NCI-H128 (cell line): ENCODE data around the gene RAPGEF6.
"Not testable (repeated sequence)": the region's sequence is repeated elsewhere in the genome, so short reads cannot be mapped to it uniquely, and the experiment has no call there.

Source experiments
- DNase-seq: peaks from one replicate; lab custom pipeline; 2025; ENCODE audit not compliant: unreplicated experiment; lab: John Stamatoyannopoulos, UW

The RAPGEF6 gene

DNA sequence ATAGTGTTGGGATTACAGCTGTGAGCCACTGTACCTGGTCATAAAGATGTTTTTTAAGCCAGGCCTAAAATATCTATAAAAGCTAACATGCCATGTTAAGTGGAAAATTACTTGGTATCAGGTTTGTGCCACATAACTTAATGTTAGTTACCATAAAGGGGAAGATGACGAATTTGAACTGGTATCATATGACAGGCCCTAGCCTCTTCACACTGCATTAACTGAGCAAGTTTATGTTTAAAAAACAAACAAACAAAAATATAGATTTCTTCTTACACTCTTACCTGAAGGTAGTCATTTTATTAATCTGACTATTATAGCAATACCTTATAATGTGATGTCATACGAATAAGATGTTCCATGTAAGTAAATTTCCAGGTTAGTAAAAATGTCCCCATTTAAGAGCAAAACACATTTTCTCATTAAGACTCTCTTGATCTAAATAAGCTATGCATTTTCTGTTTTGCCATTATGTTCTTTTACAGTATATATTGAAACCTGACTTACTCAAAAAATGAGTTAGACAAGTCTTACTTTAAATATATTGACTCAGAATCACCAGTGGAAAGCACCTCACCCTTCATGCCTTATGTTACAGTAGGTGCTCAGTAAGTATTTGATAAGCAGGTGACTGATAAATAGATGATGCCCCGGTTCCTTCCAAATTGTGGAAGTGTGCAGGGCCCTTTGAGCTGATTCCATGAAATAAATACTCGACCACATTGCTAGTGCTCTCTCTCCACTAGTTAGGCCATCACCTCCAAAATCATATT lies 245.7 kb downstream of the RAPGEF6 start:
- DNase-seq, result no peak

DNA sequence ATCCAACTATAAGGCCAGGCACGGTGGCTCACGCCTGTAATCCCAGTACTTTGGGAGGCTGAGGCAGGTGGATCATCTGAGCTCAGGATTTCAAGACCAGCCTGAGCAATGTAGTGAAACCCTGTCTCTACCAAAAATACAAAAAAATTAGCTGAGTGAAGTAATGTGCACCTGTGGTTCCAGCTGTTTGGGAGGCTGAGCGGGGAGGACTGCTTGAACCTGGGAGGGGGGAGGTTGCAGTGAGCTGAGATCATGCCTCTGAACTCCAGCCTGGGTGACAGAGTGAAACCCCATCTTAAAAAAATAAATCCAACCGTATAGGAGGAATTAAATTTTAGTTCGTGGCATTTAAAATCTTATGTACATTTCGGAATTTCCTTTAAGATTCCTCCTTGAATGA lies 247.8 kb downstream of the RAPGEF6 start:
- DNase-seq, result no peak

- DNase-seq, result no peak
These were observed 248.2 kb downstream of the RAPGEF6 start for GRCh38 chr5:131386779-131387178.

DNA sequence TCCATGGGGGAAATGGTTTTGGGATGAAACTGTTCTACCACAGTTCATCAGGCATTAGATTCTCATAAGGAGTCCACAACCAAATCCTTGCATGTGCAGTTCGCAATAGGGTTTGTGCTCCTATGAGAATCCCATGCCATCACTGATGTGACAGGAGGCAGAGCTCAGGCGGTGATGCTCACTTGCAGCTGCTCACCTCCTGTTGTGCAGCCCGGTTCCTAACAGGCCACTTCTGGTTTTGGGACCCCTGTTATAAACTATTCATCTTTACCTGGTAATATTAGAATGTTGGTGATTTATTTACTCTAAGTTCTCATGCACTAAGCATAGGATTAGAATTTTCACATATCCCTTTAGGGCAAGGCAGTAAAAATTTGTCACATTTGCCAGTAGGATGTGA lies 248.9 kb downstream of the RAPGEF6 start:
- DNase-seq, result no peak

- no peak for DNase-seq
These were observed 250.3 kb downstream of the RAPGEF6 start for GRCh38 chr5:131384616-131385214.

DNA sequence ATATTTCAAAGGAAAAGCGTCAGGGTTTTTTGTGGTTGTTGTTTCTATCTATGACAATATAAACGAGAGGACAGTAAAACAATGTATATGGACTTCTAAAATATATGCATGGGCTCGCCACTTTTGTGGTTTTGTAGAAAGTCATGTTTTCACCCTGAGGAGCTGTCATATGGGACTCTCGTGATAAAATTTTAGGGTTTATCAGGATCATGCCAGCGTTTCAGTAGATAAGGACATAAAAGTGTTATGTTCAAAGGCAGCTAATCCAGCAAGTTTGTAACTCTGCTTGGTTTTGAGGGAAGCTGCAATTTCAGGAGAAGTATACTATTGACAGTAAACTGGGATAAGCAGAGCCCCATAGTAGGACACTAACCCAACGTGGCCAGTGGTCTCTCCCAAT lies 250.9 kb downstream of the RAPGEF6 start:
- DNase-seq, result no peak

DNA sequence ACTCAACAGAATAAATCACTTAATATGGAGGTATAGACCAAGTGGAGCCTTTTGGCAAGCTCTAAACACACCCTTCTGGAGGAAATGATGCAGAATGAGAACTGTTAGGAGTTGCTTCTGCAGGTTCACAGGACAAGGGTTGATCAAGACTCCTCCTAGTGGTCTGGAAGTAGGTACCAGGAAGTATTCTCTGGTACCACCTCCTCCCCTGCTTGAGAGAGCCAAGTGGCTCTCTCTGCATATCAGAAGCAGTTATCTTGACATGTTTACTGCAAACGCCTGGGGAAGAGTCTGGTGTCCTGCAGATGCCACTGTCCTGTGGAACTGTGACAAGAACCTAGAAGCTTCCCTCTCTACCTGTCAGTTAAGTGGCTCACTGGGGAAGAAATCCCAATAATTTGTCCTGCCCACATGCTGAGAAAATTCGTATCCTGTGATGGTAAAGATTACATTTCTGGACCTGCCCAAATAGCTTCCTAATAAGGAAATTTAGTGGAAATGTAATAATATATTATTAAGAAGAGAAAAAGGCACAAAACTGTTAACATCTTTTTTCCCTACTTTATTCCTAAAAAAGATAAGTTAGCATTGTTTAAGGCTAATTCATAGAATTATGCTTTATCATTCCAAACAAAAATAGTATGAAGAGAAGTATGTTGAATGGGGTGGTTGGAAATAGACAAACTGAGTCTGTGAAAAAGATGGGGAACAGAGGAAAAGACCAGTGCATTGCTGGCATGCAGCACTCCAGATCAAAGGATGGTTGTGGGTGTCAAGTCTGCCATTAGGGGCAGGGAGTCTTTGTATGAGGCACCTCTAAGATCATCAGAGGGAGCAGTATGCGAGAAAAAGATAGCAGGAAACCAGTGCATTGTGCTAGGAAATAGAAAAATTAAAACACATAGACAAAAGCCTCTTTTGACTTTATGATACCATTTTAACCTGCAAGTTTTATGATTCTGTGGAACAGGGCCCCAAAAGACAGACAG lies 252.3 kb downstream of the RAPGEF6 start:
- no peak for DNase-seq

DNA sequence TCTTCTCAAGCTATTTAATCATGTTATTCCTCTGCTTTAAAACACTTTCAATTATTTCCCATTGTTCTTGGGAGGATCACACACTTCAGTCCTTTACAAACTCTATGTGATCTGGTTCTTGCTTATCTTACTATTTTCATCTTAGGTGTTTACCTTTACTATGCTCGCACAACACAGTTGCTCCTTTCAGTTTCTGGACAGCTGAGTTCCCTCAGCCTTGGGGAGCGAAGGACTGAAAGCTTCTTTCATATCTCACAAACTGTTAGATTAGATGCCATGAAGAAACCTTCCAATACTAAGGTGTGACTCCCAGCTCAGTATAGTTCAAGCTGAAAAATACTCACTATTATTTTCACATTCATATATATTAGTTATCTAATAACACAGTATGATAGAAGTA lies 253.3 kb downstream of the RAPGEF6 start:
- DNase-seq, result no peak

- no peak for DNase-seq
These were observed 254.0 kb downstream of the RAPGEF6 start for GRCh38 chr5:131381021-131381420.

DNA sequence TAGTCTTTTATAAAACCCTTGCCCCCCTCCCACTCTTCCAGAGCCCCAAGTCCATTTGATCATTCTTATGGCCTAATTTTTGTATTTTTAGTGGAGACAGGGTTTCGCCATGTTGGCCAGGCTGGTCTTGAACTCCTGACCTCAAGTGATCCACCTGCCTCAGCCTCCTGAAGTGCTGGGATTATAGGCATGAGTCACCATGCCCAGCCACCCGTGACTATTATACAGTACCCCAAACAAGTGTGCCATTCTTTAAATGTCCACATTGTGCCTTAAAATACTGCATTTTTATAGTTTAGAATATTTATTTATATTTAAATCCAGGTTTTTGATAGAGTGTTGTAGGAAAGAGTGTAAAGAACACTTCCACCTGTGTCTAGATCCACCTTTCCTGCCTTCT lies 254.8 kb downstream of the RAPGEF6 start:
- DNase-seq, result not testable (repeated sequence)

- no peak for DNase-seq
These were observed 255.3 kb downstream of the RAPGEF6 start for GRCh38 chr5:131379723-131380122.

DNA sequence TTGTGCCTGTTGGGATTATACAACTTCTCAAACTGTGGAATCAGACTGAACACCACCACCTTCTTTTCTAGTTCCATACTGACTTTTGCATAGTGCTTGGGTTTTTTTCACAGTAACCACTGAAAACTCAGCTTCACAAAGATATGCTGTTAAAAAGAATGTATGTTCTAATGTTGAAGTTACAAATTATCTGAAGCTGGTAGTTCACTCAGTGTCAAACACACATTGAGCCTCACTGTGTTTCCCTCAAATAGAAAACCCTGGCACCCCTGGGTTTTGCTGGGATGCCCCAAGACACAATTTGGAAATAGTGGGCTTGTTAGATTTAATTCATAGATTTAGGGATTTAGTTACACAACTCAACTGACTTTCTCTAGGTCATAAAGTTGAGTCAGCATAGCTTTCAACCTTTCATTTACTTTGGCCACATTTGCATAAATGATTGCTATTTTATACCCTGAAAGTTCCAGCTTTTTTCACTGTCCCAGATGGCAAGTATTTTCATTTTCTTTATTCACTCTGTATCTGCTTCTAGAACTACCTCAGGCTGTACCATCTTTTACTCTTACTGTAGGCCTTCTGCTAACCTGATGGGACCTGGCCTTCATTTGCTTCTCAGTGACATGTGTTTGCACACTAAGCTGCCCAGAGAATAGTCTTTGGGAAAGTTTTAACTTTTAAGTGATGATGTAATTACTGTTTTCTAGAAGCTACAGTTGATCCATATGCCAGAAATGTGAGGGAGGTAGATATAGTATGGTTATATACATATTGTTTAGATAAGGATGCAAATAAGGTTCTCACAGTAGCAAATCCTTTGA lies 256.1 kb downstream of the RAPGEF6 start:
- no peak for DNase-seq

GRCh38 chr5:131377785-131378325 lies 257.2 kb downstream of the RAPGEF6 start:
- no peak for DNase-seq

DNA sequence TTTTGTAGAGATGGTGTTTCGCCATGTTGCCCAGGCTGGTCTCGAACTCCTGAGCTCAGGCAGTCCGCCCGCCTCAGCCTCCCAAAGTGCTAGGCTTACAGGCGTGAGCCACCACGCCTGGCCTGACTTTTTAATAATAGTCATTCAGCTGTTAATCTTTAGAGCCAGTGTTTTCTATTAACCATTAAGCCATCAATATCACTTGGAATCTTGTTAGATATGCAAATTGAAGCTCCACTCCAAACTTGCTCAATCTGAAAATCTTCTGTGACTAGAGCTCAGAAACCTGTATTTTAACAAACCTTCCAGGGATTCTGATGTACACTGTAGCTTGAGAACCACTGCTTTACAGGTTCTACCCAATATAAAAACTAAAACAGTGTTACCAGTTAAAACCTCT lies 257.7 kb downstream of the RAPGEF6 start:
- no peak for DNase-seq

DNA sequence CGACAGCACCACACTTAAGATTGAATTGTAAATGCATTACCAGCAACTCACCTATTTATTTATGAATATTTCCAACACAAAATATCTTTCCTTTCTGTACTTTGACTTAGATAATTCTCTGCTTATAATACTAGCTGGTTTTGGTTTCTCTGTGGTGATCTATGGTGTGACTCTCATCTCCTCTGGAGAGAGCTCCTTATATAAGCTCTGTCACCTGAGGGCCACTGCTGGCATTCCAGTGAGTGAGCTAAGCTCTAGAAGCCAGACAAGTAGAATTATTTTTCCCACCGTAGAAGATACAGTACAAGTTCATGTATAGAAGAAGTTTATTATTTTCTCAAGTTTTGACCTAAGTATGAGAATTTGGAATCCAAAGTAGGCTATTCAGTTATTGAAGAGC lies 259.7 kb downstream of the RAPGEF6 start:
- no peak for DNase-seq
